Astrocyte (in vitro differentiated cells and primary cell): ENCODE measurements around the gene LMAN1L.

Experiments used
- CTCF ChIP-seq: IDR thresholded peaks from 2 replicates; pipeline ENCODE4 v1.5.1; 2011; ENCODE audit warnings: low read depth, mild to moderate bottlenecking, inconsistent platforms, low read length, moderate library complexity; ENCODE audit not compliant: insufficient read depth
- EZH2 ChIP-seq: IDR thresholded peaks from 2 replicates; pipeline ENCODE4 v1.6.1; 2012; ENCODE audit warnings: mild to moderate bottlenecking, low read length, inconsistent platforms; ENCODE audit not compliant: insufficient read depth

GRCh38 chr15:74816624-74817369 lies 4.2 kb downstream of the LMAN1L start:
- TF ChIP-seq EZH2 (no peak), CTCF (no peak)
